Stimulated activated CD4-positive, alpha-beta T cell treated with anti-CD3 and anti-CD28 coated beads, Interleukin-15, amount 100 ng/mL, for 24 hours (primary cell): ENCODE measurements around the gene NR4A1.

Experiments used
- DNase-seq: peaks from one replicate; pipeline ENCODE4 v3.0.0-alpha.2; 2020

The NR4A1 gene

GRCh38 chr12:52060498-52061177 is 9.4 kb downstream of the NR4A1 start:
- no peak for DNase-seq

GRCh38 chr12:52061470-52062166 is 10.4 kb downstream of the NR4A1 start:
- DNase-seq = no peak

GRCh38 chr12:52062167-52063081 is 11.2 kb downstream of the NR4A1 start:
- DNase-seq = no peak

- DNase-seq = no peak
These were observed 12.1 kb downstream of the NR4A1 start for GRCh38 chr12:52063082-52063924.

- DNase-seq = no peak
These were observed 12.9 kb downstream of the NR4A1 start for GRCh38 chr12:52063981-52064649.

GRCh38 chr12:52066346-52067080 is 15.3 kb downstream of the NR4A1 start:
- no peak for DNase-seq

GRCh38 chr12:52067081-52067374 is 15.8 kb downstream of the NR4A1 start:
- no peak for DNase-seq

- DNase-seq = peak; percentile 91
These were observed 18.3 kb downstream of the NR4A1 start, which contains the start of gene ATG101 for GRCh38 chr12:52069327-52070184. TSS of gene ATG101 (plus strand) at chr12:52069978. CDS start at chr12:52073651, 3,673 bp downstream.

- DNase-seq = no peak
These were observed 19.1 kb downstream of the NR4A1 start for GRCh38 chr12:52070185-52070925.

- DNase-seq = no peak
These were observed 22.5 kb downstream of the NR4A1 start for GRCh38 chr12:52073531-52074381.

- no peak for DNase-seq
These were observed 23.9 kb downstream of the NR4A1 start for GRCh38 chr12:52074971-52075724.

- DNase-seq = no peak
These were observed 25.6 kb downstream of the NR4A1 start for GRCh38 chr12:52076811-52077210.

- no peak for DNase-seq
These were observed 27.0 kb downstream of the NR4A1 start for GRCh38 chr12:52078276-52078675.

- DNase-seq = no peak
These were observed 28.5 kb downstream of the NR4A1 start, which contains the start of gene SMIM41 for GRCh38 chr12:52079576-52080402. TSS of gene SMIM41 (plus strand) at chr12:52079704. CDS start at chr12:52079780, 76 bp downstream.

GRCh38 chr12:52080403-52081251 is 29.4 kb downstream of the NR4A1 start:
- DNase-seq = no peak

- no peak for DNase-seq
These were observed 30.1 kb downstream of the NR4A1 start for GRCh38 chr12:52081263-52081733.
